HG03439 (cell line): ENCODE results near the gene ADAMTS2.

ENCODE experiments used
- ATAC-seq: cut with Tn5 transposase; IDR thresholded peaks from one replicate; pipeline ENCODE4 v1.9.1; 2021; ENCODE audit warnings: mild to moderate bottlenecking, moderate library complexity; ENCODE audit not compliant: unreplicated experiment

Gene ADAMTS2

DNA sequence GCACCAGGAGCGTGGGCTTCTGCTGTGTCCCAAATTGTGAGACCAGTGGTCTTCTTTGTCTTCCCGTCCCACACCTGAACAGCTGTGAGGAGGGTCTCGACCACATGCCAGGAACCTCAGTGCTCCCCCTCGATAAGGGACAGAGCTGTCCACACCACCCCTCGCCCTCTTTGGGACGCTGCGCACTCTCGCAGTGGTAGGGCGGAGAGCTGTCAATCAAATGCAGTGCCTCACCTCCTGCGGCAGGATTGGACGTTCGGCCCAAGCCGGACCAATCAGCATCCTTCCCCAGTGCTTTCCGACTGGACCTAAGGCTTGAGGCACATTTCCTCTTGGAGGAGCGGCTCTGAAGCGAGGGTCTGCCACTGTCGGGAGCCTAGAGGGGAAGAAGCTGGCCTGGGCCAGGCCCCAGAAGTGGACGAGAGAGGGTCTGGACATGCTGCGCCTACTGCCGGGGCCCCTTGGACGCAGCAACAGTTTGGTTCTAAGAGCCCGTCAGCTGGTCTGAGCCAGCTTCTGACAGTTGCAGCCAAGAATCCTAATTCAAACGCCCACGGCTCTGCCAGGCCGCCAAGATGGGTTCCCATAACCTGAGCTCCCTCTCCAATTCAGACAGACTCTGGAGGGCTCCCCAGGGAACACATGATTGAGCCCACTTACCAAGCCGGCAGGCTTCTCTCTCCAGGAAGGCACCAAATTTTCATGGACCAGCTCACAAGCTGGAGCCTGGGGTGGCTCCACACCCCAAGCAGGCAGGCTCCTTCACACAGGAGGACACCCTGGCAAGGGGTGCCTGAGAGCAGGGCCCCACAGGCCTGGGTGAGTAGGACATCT lies 28.1 kb upstream of the ADAMTS2 start:
- no peak for ATAC-seq

DNA sequence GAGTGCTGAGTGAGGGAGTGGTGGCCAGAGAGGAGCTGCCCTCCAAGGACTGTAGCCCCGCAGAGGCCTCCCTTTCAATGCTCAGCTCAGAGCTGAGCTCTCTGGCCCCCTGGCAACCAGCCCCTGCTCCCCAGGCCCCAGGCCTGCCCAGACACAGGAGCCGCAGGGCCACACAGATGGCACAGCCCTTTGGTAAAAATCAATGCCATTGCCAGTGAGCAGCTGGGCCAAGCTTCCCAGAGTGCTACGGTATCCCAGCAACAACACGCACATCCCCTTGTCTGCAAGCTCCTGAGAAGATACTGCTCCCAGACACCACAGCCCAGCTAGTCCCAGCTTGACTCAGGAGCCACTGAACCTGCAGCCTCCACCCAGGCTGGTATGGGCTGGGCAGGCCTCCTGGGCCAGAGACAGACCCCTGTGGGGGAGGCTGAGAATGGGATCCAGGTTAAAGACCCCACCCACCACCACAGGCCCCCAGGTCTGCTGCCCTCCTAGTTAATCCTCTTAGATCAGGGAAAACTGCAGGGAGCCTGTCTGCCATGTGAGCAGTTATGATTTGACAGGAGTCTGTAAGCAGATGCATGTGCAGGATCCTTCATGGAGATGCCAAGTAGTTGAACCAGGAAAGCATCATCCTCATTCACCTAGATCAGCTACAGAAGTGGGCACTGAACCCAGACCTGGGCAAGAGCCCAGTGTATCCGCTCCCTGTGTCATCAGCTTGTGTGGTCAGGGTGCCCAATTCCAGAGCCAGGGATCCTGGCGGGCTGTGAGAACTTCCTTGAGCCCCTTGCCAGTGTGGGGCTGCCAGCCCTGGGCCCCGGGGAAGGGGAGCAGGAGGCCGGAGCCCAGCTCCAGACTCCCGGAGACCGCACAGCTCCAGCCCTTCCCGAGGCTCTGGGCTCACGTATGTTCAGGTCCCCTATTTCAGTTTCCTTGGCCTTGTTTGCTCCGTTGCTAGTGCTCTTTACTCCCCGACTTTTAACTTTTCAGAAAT lies 26.7 kb upstream of the ADAMTS2 start:
- no peak for ATAC-seq

DNA sequence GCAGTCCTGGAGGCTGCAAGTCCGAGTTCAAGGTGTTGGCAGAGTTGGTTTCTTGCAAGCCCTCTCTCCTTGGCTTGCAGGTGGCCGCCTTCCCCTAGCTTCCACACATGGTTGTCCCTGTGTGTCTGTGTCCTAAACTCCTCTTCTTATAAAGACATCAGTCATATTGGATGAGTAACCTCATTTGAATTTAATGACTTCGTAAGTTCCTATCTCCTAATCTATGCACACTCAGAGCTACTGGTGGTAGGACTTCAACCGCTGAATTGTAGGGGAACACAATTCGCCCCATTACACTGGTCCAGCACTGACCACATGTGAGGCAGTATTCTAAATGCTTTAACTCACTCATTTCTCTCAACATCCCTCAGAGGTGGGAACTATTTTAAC lies 25.9 kb upstream of the ADAMTS2 start:
- no peak for ATAC-seq

DNA sequence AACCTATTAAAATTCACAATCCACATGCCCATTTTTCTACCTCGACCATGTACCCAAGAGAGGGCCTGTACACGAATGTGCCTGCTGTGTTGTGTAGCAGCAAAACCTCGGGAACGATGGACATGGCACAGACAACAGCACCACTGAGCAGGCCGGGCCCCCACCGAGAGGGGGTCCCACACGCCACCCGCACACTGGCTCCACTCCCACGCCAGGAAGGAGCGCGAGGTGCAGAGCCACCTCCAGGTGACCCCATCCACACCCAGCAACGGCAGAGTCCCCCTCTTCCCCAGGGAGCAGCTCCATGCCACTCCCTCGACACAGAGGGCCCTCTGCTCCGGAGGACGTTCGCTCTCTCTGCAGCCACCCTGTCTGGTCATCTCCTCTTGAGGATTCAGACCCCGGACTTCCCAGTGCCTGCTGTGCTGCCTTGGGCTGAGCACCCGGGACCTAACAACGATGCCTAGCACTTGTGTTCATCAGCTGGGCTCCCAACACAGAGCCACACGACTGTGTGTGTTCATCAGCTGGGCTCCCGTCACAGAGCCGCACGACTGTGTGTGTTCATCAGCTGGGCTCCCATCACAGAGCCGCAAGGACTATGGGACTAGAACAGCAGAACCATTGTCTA lies 25.3 kb upstream of the ADAMTS2 start:
- ATAC-seq: no peak

DNA sequence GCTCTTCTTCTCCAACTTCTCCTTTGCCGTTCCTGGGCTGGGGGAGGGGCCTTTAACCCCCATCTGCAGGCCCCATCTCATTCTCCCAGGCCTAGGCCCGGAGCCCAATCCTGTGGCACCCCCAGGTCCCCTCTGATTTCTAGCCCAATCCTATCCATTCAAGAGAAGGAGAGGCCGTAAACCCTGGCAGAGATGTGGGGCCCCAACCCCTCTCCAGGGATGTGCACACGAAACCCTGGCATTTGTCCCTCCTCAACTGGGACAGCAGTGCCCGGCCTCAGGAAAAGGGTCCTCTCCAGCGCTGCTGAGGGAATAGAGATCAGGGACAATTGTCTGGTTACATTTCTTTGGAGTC lies 24.2 kb upstream of the ADAMTS2 start:
- ATAC-seq: no peak

DNA sequence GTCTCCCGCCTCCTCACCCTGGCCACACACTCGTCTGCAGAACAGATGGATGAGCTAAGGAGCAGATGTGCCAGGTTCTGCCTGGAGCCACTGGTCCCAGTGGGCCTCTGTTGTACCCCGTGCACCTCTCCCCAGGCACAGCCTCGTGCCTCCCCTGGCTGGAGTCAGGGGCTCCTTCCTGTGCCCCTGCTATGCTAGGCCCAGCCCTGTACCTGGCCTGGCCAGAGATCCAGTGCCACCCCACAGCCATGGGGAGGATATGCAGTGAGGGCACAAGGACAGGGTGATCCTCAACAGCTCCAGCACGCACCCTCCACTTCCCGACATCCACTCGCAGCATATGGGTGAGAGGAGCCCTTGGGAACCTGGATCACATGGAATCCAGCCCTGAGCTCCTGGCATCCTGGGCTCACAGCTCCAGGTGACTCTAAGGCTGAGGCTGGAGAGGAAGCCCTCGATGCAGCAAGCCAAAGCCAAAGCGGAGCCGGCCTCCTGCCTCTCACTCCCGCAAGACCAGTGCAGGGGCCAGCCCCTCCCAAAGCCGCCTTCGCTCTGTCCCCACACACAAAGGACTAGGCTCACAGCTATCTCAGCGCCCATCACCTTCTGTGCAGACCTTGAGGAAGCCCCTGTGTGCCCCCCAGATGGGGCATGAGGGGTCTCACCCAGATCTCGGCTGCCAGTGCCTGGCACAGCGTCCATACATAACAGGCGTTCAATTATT lies 23.7 kb upstream of the ADAMTS2 start:
- ATAC-seq: no peak

DNA sequence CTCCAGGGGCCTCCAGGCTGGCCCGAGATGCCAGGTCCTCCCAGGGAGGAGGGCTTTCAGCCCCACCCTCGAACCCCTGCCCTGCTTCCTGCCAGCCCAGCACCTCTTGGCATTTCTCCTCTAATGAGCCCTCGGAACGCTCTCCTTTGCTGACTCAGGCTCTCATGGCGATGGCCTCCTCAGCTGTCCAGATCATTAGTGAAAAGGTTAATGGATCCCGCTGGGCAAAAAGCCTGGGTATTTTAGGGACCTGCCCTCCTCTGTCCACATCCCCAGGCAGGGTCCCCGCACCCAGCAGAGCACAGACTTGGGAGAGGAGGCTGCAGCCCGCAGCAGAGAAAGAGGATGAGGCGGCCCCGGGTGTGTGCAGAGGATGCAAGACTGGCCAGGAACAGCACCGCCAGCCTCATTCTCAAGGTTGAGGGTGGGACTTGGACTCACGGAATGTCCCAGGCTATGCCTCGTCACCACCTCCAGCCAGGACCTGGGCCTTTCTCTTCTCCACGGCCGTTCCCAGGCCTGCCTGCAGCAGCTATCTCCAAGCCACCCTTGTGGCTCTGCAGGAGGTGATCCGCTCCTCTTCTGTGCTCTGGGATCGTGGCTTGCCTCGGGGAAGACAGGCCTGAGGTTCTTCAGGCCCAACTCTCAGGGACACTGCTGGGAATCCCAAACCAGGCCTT lies 23.0 kb upstream of the ADAMTS2 start:
- ATAC-seq: no peak

DNA sequence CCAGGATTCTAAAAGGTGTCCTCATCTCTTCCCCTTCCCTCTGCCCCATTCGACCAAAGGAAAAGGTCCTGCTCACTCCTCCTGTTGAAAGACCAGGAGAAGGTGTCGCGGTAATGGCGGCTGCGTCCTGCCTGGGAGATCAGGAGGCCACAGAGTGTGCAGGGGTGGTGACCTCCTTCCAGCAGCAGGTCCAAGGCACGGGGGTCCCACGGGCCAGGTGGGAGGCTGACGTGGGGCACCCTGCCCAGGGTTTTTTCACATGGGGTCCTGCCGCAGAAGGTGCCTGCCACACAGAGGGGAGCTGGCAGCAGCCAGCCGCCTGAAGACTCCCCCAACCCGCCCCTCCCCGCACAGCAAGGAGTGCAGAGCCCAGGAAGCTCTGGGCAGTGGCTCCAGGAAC lies 22.2 kb upstream of the ADAMTS2 start:
- ATAC-seq: no peak

DNA sequence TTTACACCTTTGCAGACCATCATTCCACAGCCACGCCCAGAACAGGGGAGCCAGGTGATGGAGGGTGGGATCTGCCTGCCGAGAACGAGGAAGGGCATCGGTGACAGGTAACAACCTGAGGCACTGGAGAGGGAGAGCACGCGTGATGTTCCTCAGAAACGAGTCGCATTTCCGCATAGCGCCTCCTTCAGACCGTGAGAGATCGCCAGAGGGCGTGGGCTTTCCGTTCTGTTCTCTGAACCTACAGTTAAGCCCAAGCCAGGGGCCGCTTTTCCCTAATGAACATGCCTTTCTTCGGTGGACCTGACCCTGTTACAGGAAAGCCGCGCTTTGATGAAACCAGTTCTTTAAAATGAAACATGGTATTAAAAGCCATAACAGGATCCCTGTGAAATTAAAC lies 17.1 kb upstream of the ADAMTS2 start:
- no peak for ATAC-seq

DNA sequence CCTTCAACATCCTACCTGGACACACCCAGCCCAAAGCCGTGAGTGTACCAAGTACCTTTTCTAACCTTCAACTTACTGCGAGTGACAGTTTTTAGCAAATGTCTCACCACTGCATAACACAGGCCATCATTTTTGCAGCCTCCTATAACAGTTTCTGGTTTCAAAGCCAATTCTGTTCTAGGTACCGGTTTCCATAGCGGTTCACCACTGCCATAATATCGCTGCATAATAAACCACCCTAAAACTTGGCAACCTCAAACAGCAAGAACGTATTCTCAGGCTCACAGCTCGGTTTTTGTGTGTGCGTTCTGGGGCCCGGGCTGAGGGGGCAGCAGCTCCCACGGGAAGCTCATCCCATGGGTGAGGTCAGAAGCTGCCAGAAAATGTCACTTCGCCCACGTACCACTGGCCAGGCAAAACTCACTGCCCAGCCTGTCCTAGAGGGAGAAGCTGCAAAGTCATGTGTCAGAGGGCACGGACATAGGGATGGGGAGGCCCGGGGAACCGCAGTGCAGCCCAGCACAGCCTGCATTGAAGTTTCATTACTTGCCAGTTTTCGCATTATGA lies 15.9 kb upstream of the ADAMTS2 start:
- ATAC-seq: no peak

DNA sequence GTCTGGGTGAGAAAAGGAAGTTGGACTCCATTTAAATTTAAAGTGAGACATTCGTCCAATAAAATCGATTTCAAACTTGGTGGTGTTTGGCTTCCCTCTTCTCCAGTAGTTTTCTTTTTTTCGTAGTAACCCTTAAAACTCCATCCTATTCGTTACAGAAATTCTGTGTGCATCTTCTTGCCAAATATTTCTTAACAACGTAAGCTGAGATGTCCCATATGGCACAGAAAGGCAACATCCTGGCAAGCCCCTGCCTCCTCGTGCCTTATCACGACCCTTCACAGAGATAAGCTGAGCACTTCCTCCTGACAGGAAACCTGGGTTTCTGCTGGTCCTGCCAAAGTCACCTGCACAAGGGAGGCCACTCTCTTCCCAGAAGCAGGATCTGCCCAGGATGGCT lies 11.8 kb upstream of the ADAMTS2 start:
- ATAC-seq: no peak

DNA sequence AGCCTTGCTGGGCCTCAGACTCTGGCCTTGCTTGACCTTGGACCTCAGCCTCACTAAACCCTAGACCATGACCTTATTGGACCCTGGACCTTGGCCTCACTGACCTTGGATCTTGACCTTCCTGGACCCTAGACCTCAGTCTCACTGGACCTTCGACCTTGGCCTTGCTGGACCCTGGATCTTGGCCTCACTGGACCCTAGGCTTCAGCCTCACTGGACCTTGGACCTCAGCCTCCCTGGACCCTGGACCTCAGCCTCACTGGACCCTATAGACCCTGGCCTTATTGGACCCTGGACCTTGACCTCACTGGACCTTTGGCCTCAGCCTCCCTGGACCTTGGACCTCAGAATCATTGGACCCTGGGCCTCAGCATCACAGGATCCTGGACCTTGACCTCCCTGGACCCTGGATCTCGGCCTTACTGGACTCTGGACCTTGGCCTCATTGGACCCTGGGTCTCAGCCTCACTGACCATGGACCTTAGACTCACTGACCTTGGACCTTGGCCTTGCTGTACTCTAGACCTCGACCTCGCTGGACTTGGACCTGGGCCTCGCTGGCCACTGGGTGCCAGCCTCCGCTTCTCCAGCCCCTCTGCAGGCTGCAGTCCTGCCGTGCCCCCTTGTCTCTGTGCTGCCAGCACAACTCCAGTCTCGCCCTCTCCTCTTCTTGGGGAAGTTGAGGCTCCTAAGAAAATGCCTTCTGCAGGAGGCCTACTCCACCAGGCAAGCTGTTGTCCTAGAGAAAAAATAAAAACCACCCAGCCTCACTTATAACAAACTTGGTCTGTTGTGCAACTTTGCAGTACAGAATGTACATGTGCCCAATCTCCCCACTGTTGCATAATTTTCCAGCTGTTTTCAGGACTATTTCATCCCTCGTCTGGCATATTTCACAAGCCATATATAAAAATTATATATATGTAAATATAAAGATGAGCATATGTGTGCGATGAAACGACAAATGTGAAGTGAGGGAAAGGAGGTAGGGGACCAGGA lies 11.0 kb upstream of the ADAMTS2 start:
- no peak for ATAC-seq

DNA sequence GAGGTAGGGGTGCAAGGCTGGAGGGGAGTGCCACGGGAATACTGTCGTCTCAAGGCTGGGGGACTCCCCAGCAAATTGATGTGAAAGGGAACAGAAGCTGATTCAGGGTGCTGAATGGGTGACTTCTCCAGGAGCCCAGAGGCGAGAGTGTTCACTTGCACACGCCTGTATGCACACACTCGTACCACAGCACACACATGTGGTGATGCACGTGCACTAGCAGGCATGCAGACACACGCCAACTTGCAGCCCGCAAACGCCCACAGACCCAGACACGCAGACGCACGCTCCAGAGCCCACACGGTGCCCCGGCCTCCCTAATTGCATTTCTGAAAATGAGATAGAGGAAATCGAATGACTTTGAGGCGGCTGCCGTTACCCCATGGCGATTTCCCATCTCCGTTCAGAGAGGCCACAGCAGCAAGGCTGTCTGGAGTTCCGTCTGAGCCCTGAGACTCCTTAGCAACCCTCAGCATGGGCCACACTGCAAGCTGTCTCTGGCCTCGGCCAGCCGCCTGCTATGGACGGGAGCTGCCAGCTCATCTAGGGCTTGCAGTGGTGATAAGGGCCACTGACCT lies 9.1 kb upstream of the ADAMTS2 start:
- no peak for ATAC-seq

DNA sequence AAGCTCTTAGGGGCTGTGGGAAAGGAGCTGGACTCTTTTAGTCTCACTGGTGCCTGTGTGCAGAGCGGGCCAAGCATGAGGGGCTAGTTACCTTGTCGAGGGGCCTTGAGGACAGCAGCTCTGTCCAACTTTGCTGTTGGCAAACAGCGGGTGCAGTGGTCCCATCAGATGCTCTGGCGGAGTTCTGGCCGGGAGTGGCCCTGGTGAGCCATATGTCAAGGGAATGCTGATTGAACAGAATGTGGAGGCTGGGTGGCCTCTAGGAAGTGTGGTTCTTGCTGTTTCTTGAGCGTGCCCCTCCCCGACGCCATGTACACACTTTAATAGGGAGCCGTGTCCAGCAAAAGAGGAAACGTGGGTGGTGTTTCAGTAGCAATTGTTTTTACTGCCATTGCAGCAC lies 3.6 kb upstream of the ADAMTS2 start:
- no peak for ATAC-seq

DNA sequence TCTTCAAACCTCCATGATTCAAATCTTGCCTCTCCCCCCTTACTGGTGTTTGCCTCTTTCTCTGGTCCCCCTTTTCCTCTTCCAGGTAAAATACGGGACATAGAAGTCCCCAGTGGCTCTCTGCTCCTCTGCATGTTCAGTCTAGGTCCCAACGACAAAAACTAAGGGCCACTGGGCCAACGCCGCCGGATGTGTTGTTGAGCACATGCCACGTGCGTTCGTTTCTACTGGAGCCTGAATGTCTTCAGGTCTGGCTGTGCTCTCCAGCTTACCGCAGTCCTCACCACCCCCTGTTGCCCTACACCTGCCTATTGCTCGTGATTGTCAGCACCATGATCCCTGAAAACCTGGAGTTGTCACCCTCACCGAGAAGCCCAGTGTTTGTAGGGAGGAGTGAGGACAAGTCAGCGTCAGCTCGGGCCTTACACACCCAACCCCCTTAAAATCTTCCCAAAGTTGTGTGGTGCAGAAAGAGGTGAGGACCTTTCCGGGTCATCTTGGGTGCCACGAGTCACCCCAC lies 2.8 kb upstream of the ADAMTS2 start:
- no peak for ATAC-seq

DNA sequence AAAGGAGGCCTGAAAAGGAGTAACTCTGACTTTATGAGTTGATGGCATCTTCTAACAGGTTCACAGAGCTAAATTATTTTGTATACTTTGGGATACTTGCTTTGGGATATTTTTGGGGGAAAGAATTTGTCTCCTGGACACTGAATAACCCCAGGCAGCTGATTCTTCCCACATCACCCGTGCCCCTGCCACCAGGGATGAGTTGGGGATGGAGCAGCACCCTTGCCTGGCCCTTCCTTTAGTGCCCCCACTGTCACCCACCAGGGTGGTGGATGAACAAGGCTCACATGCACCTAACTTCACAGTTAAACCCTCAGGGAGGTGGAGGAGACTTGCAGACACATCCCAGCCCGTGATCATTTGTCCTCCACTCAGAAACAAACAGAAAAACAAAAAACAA lies 2.3 kb upstream of the ADAMTS2 start:
- no peak for ATAC-seq

DNA sequence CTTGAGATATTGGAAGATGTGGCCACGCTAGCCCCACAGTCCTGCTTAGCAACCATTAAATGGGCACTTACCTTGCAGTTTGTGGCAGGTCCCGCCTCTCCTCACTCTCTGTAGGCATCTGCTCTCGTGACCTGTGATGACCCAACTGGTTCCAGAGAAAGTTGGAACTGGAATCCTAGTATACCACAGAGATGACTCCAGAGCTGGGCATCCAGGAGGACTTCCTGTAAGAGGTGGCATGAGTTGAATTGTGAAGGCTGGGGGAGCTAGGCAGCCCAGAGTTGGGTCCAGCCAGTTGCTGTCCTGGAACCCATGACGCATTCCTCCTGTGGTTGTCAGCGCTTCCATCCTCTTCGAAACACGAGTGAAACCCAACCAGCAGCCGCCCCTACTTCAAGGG lies 1.6 kb upstream of the ADAMTS2 start:
- ATAC-seq: no peak

DNA sequence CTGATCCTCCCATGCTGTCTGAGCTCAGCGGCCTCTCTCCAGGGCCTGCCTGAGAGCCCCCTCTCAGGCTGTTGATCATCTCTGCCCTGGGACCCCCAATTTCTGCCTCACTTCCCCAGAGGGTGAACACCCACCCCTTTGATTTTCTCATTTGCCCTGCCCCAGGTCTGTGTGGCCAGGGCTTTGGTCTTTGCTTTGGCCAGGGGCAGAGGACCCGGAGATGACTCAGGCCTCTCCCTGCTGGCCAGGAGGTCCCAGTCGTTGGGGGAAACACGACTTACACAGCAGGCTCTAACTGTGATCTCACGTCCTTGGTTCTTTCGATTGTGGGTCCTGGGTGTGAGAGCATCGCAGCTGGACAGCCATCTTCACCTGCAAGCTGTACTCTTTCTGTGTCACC lies 1.1 kb upstream of the ADAMTS2 start:
- no peak for ATAC-seq

DNA sequence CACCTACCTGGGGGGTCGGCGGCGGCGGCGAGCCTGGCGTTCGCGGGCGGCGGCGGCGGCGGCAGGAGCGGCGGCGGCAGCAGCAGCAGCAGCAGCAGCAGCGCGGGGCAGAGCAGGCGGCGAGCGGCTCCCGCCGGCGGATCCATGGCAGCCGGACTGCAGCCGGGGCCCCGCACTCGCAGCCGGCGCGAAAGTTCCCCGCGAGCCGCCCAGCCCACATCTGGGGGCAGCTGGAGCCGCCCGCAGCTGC lies 153 bp downstream of the ADAMTS2 start:
- no peak for ATAC-seq
